Measurements from ENCODE around the gene SPIRE2. TPM values are rescaled to one million over a fixed set of nuclear protein-coding genes. Genes with fewer than 3 reads are reported as not detected.
"Not testable (repeated sequence)": the region's sequence is repeated elsewhere in the genome, so short reads cannot be mapped to it uniquely, and the experiment has no call there.

The SPIRE2 gene
- total RNA-seq, 4 donors from 2014 or later: 0.27 to 3.6 (median 2.0) TPM

GRCh38 chr16:89871895-89872294 is 43.6 kb downstream of the SPIRE2 start:
- no peak for TF ChIP-seq CTCF (IDR thresholded peaks at IDR 0.05)
- TF ChIP-seq EP300 (IDR thresholded peaks at IDR 0.05): no peak
- no peak for TF ChIP-seq POLR2AphosphoS5 (IDR thresholded peaks at IDR 0.05)
- TF ChIP-seq POLR2A (IDR thresholded peaks at IDR 0.05): no peak
- Histone ChIP-seq H3K36me3 (peaks cover 0 to 15% of the 10 kb centered on the region in 2 donors), H3K27ac (no peak overlapping the region), H3K9me3 (peaks cover 0 to 12% (median 0%) of the 10 kb centered on the region in 3 donors), H3K4me1 (peaks cover 0 to 35% (median 11%) of the 10 kb centered on the region in 3 donors), H3K27me3 (no peaks in the 10 kb centered on the region), H3K4me3 (no peak overlapping the region)
- WGBS, 2 donors (ENCODE audit: low coverage in 1 of 2): 88 to 100% methylated on average over 1 to 9 of the region's 9 CpGs
- ATAC-seq: no peak

GRCh38 chr16:89873109-89873971 is 45.1 kb downstream of the SPIRE2 start, which contains the start of gene TCF25:
Gene TCF25, plus strand, starts transcription at chr16:89873592. Its CDS starts 76 bp downstream, at chr16:89873668.
- Histone ChIP-seq H3K27ac (peak within 1 kb of the TSS; percentile 96 to 100 (median 98)), H3K36me3 (peaks cover 0 to 25% of the 10 kb centered on the region in 2 donors), H3K9me3 (peaks cover 0 to under 1% (median 0%) of the 10 kb centered on the region in 3 donors), H3K4me1 (peaks cover 0 to 40% (median 11%) of the 10 kb centered on the region in 3 donors), H3K4me3 (peak within 1 kb of the TSS; percentile 61 to 85), H3K27me3 (no peaks in the 10 kb centered on the region)
- no CpG with 5 or more reads among the region's 104 CpGs for WGBS, 2 donors (ENCODE audit: low coverage in 1 of 2)
- peak; percentile 75 for ATAC-seq
- TF ChIP-seq EP300 (IDR thresholded peaks at IDR 0.05) (no peak), POLR2A (IDR thresholded peaks at IDR 0.05) (peak; percentile 63 to 79), CTCF (IDR thresholded peaks at IDR 0.05) (peak in 2 of 4 experiments; percentile 2 to 4), POLR2AphosphoS5 (IDR thresholded peaks at IDR 0.05) (peak; percentile 85)

GRCh38 chr16:89873972-89874689 is 45.9 kb downstream of the SPIRE2 start:
- ATAC-seq: peak; percentile 91
- H3K36me3 ChIP-seq: peaks cover 0 to 32% of the 10 kb centered on the region in 2 donors

GRCh38 chr16:89879123-89879522 is 50.8 kb downstream of the SPIRE2 start:
- H3K4me3 ChIP-seq, H3K27ac ChIP-seq, H3K27me3 ChIP-seq, ATAC-seq, H3K9me3 ChIP-seq: not testable (repeated sequence)
- H3K36me3 ChIP-seq: peaks cover 0 to 71% of the 10 kb centered on the region in 2 donors
- WGBS, 2 donors (ENCODE audit: low coverage in 1 of 2): 33 to 93% methylated on average over 2 to 12 of the region's 28 CpGs
- H3K4me1 ChIP-seq: peaks cover 0 to 40% (median 7%) of the 10 kb centered on the region in 3 donors

More at GRCh38 chr16:89873972-89874689, 45.9 kb downstream of the SPIRE2 start:
- H3K27ac ChIP-seq: peak overlapping the region; percentile 96 to 100 (median 98)
- H3K9me3 ChIP-seq: no peaks in the 10 kb centered on the region
- H3K27me3 ChIP-seq: no peaks in the 10 kb centered on the region
- peaks cover 0 to 40% (median 11%) of the 10 kb centered on the region in 3 donors for H3K4me1 ChIP-seq
- WGBS, 2 donors (ENCODE audit: low coverage in 1 of 2): 0 to 2% methylated on average over 8 to 12 of the region's 61 CpGs
- TF ChIP-seq POLR2AphosphoS5 (IDR thresholded peaks at IDR 0.05): peak; percentile 50
- TF ChIP-seq CTCF (IDR thresholded peaks at IDR 0.05): no peak
- peak overlapping the region; percentile 61 to 85 for H3K4me3 ChIP-seq

All from gastroesophageal sphincter (tissue), 4 donors.